ENCODE results near the gene RARRES2. TPM values are rescaled to one million over a fixed set of nuclear protein-coding genes. Genes with fewer than 3 reads are reported as not detected.

RARRES2 gene
- total RNA-seq, 2 experiments from 2014 or later, result not detected

- Mint-ChIP-seq H3K4me3 (peak overlapping the region; percentile 96), H3K27ac (peak overlapping the region; percentile 82), H3K36me3 (ENCODE audit: low read depth) (peaks cover 59% of the 10 kb centered on the region), H3K9me3 (no peaks in the 10 kb centered on the region), H3K27me3 (no peaks in the 10 kb centered on the region), H3K4me1 (ENCODE audit: low read depth) (peaks cover 42% of the 10 kb centered on the region)
- Histone ChIP-seq H3K36me3 (ENCODE audit: insufficient read depth, low read length) (peaks cover 33% of the 10 kb centered on the region), H3K4me1 (ENCODE audit: insufficient read depth, low read length) (peaks cover 42% of the 10 kb centered on the region), H3K9me3 (ENCODE audit: control insufficient read depth in 1 of 2, insufficient read depth in 1 of 2, low read length in 2 of 2) (no peaks in the 10 kb centered on the region), H3K27me3 (ENCODE audit: control insufficient read depth in 1 of 2, insufficient read depth in 2 of 2, low read length in 2 of 2) (no peaks in the 10 kb centered on the region), H3K4me3 (ENCODE audit: low read length) (no peak overlapping the region), H3K27ac (ENCODE audit: low read depth in 1 of 2, low read length in 2 of 2) (no peak overlapping the region)
- TF ChIP-seq, protein P1, sequence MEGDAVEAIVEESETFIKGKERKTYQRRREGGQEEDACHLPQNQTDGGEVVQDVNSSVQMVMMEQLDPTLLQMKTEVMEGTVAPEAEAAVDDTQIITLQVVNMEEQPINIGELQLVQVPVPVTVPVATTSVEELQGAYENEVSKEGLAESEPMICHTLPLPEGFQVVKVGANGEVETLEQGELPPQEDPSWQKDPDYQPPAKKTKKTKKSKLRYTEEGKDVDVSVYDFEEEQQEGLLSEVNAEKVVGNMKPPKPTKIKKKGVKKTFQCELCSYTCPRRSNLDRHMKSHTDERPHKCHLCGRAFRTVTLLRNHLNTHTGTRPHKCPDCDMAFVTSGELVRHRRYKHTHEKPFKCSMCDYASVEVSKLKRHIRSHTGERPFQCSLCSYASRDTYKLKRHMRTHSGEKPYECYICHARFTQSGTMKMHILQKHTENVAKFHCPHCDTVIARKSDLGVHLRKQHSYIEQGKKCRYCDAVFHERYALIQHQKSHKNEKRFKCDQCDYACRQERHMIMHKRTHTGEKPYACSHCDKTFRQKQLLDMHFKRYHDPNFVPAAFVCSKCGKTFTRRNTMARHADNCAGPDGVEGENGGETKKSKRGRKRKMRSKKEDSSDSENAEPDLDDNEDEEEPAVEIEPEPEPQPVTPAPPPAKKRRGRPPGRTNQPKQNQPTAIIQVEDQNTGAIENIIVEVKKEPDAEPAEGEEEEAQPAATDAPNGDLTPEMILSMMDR (IDR thresholded peaks at IDR 0.05), result no peak
- intact Hi-C loops (cut with DNase I, micrococcal nuclease), result no loop called here
- DNase-seq (peak in 1 of 14 experiments; percentile 8), ATAC-seq (ENCODE audit: poor library complexity) (no peak)
- ChIA-PET POLR2A (no interaction called here), CTCF (interaction anchor here (1.0 kb wide), 1 partner anchor 80 kb away, joined by 3 read pairs; a partner anchor contains a TSS)
These were observed 16.3 kb downstream of the RARRES2 start for GRCh38 chr7:150325110-150325611.

DNA sequence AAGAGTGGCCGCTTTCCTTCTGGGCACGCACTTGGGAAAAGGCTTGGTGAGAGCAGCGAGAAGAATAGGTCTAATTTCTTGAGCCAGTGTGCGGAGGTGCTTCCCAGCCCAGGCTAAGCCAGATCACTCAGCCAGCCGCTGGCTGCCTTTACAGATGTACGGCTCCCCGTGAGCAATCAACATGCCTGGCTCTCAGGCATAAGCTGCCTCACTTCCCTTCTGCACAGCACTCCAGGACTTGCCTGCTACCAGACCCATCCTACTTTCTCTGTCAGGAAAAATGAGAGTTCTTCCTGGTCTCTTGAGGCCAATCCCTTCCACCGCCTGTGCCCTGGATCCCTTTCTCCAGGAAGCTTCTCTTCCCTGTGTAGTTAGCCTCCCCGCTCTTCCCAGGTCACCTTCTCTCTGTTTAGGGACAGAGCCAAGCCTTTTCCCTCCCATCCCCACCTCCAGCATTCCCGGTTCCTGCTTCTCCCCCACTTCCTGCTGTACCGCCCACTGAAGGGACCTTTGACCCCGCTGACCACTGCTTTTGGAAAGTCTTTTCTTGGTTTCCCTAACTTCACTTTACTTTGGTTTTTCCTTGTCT lies 17.0 kb downstream of the RARRES2 start:
- Histone ChIP-seq H3K27ac (ENCODE audit: low read depth in 1 of 2, low read length in 2 of 2) (no peak overlapping the region), H3K36me3 (ENCODE audit: insufficient read depth, low read length) (peaks cover 27% of the 10 kb centered on the region), H3K4me3 (ENCODE audit: low read length) (peak overlapping the region; percentile 97), H3K9me3 (ENCODE audit: control insufficient read depth in 1 of 2, insufficient read depth in 1 of 2, low read length in 2 of 2) (no peaks in the 10 kb centered on the region), H3K27me3 (ENCODE audit: control insufficient read depth in 1 of 2, insufficient read depth in 2 of 2, low read length in 2 of 2) (no peaks in the 10 kb centered on the region), H3K4me1 (ENCODE audit: insufficient read depth, low read length) (peaks cover 42% of the 10 kb centered on the region)
- H3K9me3 Mint-ChIP-seq, result no peaks in the 10 kb centered on the region
- peak overlapping the region; percentile 96 for H3K4me3 Mint-ChIP-seq
- peaks cover 58% of the 10 kb centered on the region for H3K36me3 Mint-ChIP-seq (ENCODE audit: low read depth)
- H3K27me3 Mint-ChIP-seq, result no peaks in the 10 kb centered on the region
- intact Hi-C loops (cut with DNase I, micrococcal nuclease), result loop anchor here in 1 of 2 experiments (5.0 kb wide), 1 partner anchor 43 kb away; the partner anchor contains the start of gene REPIN1
- peaks cover 42% of the 10 kb centered on the region for H3K4me1 Mint-ChIP-seq (ENCODE audit: low read depth)
- H3K27ac Mint-ChIP-seq, result peak overlapping the region; percentile 82
- TF ChIP-seq, protein P1 (IDR thresholded peaks at IDR 0.05), result no peak
- ChIA-PET CTCF (no interaction called here), POLR2A (interaction anchor here (1.5 kb wide), 1 partner anchor 82 kb away, joined by 5 read pairs; no protein-coding TSS in a partner anchor)
- DNase-seq, result peak in 2 of 14 experiments; percentile 8 to 20
- no peak for ATAC-seq (ENCODE audit: poor library complexity)

DNA sequence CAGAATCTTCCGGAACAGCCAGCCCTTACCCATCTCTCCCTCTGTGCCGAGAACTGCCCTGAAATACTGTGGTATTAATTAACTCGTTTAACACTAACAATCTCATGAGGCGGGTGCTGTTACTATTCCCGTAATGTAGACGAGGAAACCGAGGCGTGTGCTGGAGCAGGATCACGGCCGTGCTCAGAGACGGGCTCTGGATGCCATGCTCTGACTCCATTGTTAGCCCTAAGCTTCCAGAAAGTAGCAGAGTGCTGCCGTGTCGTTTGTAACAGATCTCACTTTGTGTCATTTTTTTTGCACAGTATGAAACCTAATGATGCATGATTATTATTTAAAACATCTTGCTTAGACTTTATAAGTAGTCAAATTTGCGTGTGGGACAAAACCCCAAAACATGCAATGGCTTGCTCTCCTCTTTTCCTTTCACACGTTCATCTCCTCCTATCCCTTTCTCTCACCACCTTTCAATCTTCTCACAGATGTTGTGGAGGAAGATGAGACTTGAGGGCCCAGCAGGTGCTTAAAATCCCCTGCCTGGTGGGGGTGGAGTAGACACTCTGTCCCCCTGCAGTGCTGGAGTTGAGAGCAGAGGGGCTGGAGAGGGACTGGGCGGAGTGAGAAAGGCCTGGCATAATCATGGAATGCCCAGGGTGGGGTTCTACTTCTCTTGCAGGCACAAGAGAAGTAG lies 17.6 kb downstream of the RARRES2 start:
- H3K9me3 Mint-ChIP-seq, result no peaks in the 10 kb centered on the region
- ATAC-seq (ENCODE audit: poor library complexity) (peak; percentile 37), DNase-seq (peak in 1 of 14 experiments; percentile 9)
- H3K36me3 Mint-ChIP-seq (ENCODE audit: low read depth), result peaks cover 52% of the 10 kb centered on the region
- intact Hi-C loops (cut with DNase I, micrococcal nuclease), result loop anchor here in 1 of 2 experiments (5.0 kb wide), 1 partner anchor 43 kb away; the partner anchor contains the start of gene REPIN1
- ChIA-PET POLR2A (interaction anchor here (1.5 kb wide), 1 partner anchor 83 kb away, joined by 5 read pairs; no protein-coding TSS in a partner anchor), CTCF (interaction anchor here (1.2 kb wide), 1 partner anchor 83 kb away, joined by 3 read pairs; no protein-coding TSS in a partner anchor)
- H3K27me3 Mint-ChIP-seq, result no peaks in the 10 kb centered on the region
- H3K9me3 ChIP-seq (ENCODE audit: control insufficient read depth in 1 of 2, insufficient read depth in 1 of 2, low read length in 2 of 2), result no peaks in the 10 kb centered on the region
- TF ChIP-seq, protein P1 (IDR thresholded peaks at IDR 0.05), result no peak
- no peaks in the 10 kb centered on the region for H3K27me3 ChIP-seq (ENCODE audit: control insufficient read depth in 1 of 2, insufficient read depth in 2 of 2, low read length in 2 of 2)
- peaks cover 21% of the 10 kb centered on the region for H3K36me3 ChIP-seq (ENCODE audit: insufficient read depth, low read length)
- peaks cover 42% of the 10 kb centered on the region for H3K4me1 ChIP-seq (ENCODE audit: insufficient read depth, low read length)
- peak overlapping the region; percentile 97 for H3K4me3 ChIP-seq (ENCODE audit: low read length)
- peaks cover 42% of the 10 kb centered on the region for H3K4me1 Mint-ChIP-seq (ENCODE audit: low read depth)
- peak overlapping the region; percentile 96 for H3K4me3 Mint-ChIP-seq
- H3K27ac Mint-ChIP-seq, result peak overlapping the region; percentile 82
- peak overlapping the region; percentile 14 to 77 for H3K27ac ChIP-seq (ENCODE audit: low read depth in 1 of 2, low read length in 2 of 2)
